Heart left ventricle (tissue), 13 donors: ENCODE data around the gene ZFYVE26.

Experiments
- POLR2A ChIP-seq, 2 donors: fragments of 450-650 bp; IDR thresholded peaks; one replicate each; pipeline ENCODE4 v1.6.1; 2017; ENCODE audit warnings: antibody characterized with exemption in 2 of 2, mild to moderate bottlenecking in 2 of 2, moderate library complexity in 2 of 2
- TF ChIP-seq, protein P1 (sequence below), 12 donors: fragments of 200-600 bp; sonication (generic) in 4 of 12; IDR thresholded peaks; one replicate each; pipeline versions ENCODE4 v1.5.0 to v1.8.0; 2018 to 2022; ENCODE audit warnings: antibody characterized with exemption in 12 of 12, mild to moderate bottlenecking in 5 of 12
- donor health status: ischemic (EF 13 %, LVEDD 7.1; RV severe dilation, severe dysfunction).
- donor health status: DM: no; HTN: yes; CAD: no.
- donor health status: DM: no; HTN: no; CAD: no.
- donor health status: ischemic (EF 25% LVEDD 6.9; RV normal size, moderate dysfunction).
- donor health status: ischemic (EF 25% LVEDD 5.7; RV mildly dilated, moderate dysfunction).
- donor health status: ischemic (EF 35%, LVEDD 5.7; RV mildly dilated, moderate dysfunction).
- donor health status: nonischemic (EF 11% LVEDD 7.7; RV severe dilation, severe dysfunction).
- donor health status: DM: yes; HTN: yes; CAD: no.
- donor health status: PGD.
- donor health status: ischemic (EF 29% LVEDD 5.4; RV normal size, mild dysfunction).
- donor health status: nonischemic (EF 23%, LVEDD 6.1; RV moderate dilation, normal function).

GRCh38 chr14:67733616-67734015, 82.8 kb downstream of the ZFYVE26 start:
- TF ChIP-seq, protein P1, sequence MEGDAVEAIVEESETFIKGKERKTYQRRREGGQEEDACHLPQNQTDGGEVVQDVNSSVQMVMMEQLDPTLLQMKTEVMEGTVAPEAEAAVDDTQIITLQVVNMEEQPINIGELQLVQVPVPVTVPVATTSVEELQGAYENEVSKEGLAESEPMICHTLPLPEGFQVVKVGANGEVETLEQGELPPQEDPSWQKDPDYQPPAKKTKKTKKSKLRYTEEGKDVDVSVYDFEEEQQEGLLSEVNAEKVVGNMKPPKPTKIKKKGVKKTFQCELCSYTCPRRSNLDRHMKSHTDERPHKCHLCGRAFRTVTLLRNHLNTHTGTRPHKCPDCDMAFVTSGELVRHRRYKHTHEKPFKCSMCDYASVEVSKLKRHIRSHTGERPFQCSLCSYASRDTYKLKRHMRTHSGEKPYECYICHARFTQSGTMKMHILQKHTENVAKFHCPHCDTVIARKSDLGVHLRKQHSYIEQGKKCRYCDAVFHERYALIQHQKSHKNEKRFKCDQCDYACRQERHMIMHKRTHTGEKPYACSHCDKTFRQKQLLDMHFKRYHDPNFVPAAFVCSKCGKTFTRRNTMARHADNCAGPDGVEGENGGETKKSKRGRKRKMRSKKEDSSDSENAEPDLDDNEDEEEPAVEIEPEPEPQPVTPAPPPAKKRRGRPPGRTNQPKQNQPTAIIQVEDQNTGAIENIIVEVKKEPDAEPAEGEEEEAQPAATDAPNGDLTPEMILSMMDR (IDR thresholded peaks at IDR 0.05) = no peak
- no peak for TF ChIP-seq POLR2A (IDR thresholded peaks at IDR 0.05)
